HG03439 (cell line): ENCODE results near the gene SHTN1.

ENCODE experiments used
- ATAC-seq: cut with Tn5 transposase; IDR thresholded peaks from one replicate; pipeline ENCODE4 v1.9.1; 2021; ENCODE audit warnings: mild to moderate bottlenecking, moderate library complexity; ENCODE audit not compliant: unreplicated experiment

The SHTN1 gene, protein sequence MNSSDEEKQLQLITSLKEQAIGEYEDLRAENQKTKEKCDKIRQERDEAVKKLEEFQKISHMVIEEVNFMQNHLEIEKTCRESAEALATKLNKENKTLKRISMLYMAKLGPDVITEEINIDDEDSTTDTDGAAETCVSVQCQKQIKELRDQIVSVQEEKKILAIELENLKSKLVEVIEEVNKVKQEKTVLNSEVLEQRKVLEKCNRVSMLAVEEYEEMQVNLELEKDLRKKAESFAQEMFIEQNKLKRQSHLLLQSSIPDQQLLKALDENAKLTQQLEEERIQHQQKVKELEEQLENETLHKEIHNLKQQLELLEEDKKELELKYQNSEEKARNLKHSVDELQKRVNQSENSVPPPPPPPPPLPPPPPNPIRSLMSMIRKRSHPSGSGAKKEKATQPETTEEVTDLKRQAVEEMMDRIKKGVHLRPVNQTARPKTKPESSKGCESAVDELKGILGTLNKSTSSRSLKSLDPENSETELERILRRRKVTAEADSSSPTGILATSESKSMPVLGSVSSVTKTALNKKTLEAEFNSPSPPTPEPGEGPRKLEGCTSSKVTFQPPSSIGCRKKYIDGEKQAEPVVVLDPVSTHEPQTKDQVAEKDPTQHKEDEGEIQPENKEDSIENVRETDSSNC

DNA sequence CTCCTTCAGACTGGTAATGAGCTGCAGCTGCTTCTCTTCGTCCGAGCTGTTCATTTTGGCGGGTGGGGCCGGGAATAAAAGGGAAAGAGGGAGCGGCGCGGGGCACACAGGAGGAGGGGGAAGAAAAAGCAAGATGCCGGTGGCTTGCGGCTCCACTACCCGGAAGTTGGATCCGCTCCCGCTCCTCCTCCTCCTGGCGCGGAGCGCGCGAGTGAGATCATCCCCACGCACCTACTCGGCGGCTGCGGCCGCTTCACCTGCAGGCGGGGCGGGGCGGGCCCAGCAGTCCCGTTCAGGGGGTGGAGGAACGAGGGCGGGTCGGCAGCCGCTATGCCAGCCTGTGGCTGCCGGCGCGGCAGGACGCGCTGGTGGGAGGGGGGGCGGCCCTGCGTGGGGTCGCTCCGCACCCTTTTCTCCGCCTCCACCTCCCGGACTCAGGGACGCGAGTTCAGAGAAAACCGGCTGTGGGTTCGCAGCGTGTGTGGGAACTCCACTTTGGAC is at the start of gene SHTN1:
TSS of gene SHTN1 (minus strand) at position 162 of the 501 bp plus-strand sequence. CDS start at position 54, 108 bp downstream.
- no peak for ATAC-seq

DNA sequence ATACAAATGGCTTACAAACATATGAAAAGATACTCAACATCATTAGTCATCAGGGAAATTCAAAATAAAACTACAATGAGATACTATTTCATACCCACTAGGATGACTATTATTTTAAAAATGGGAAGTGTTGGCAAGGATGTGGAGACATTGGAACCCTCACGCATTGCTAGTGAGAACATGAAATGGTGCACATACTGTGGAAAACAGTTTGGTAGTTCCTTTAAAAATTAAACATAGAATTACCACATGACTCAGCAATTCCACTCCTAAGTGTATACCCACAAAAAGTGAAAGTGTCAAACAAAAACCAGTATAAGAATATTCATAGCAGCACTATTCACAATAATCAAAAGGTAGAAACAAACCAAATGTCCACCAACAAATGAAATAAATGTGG is 48.5 kb upstream of the SHTN1 start:
- ATAC-seq, result no peak

DNA sequence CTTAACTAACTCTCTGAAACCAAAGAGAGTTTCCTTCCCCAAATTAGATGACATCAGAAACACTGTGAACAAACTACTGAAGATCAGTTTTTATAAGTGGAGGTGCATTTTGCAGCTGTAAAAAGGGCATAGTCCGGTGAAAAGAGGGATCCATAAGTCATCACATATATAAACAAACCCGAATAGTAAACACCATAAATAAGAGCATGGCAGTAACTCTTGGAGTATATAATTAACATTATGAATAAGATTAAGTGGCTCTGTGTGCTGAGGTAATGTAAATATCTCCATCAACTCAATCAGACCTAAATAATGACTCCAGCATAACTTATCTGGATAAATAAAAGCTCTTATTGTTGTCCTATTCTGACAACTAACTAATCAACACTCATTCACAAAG is 43.0 kb upstream of the SHTN1 start:
- ATAC-seq, result no peak

- no peak for ATAC-seq
These were observed 11.3 kb upstream of the SHTN1 start for GRCh38 chr10:117016266-117016665.

- no peak for ATAC-seq
These were observed 9.8 kb upstream of the SHTN1 start for GRCh38 chr10:117014835-117015234.

GRCh38 chr10:117007080-117007479 is 2.1 kb upstream of the SHTN1 start:
- ATAC-seq, result no peak

- no peak for ATAC-seq
These were observed 604 bp upstream of the SHTN1 start for GRCh38 chr10:117005527-117006055.

- no peak for ATAC-seq
These were observed 561 bp downstream of the SHTN1 start for GRCh38 chr10:117004227-117005025.

- no peak for ATAC-seq
These were observed 1.7 kb downstream of the SHTN1 start for GRCh38 chr10:117003336-117003735.

DNA sequence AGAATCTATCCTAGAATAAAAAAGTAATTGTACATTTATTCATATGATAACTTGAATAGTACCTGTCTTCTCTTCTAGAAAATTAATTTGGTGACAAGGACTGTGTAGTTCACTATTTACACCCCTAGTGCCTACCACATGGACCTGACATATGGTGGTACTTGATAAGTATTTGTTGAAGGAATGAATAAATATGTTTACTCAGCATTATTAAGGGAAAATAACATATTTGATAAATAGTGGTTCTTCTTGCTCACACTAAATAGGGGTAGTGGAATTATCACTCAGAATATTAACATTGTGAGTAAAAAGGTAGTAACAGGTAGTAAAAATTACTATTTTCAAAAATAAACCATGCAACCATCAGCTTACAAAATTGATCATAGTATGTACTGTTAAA is 2.8 kb downstream of the SHTN1 start:
- no peak for ATAC-seq

DNA sequence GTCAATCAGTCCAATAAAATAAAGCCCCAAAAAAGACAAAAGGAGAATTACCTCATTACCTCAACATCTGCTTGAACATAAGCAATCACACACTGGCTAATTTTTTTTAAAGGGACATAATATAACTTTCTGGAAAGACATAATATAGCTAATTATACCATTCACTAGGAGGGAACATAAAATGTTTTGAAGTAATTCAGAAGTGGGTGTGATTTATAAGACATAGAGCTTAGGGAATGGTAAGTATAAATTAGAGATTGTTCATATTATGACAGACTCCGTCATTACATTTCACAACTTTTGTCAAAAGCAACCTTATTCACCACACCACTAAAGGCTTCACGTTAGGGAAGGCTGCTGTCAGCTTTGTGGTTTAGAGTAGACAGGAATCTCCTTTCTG is 3.8 kb downstream of the SHTN1 start:
- ATAC-seq, result no peak

GRCh38 chr10:117000580-117000979 is 4.4 kb downstream of the SHTN1 start:
- no peak for ATAC-seq

- no peak for ATAC-seq
These were observed 6.8 kb downstream of the SHTN1 start for GRCh38 chr10:116998172-116998571.

GRCh38 chr10:116997015-116997414 is 8.0 kb downstream of the SHTN1 start:
- no peak for ATAC-seq

DNA sequence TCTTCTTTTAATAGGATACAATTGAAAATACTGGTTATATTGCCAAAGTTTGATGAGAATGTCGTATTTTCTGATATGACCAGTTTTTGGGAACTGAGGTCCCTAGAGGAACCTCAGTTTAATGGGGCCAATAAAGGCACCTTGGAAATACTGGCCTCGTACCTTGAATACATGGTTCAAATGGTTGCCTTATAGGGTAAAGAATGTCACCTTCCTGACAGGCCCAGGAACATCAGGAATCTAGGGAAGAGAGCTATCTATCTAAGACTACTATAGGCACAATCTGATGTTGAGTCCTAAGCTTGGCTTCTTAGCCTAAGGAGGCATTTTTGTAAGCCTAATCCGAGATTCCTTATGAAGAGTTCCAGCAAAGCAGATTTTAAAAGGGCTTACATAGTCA is 9.3 kb downstream of the SHTN1 start:
- ATAC-seq, result no peak

- ATAC-seq, result no peak
These were observed 10.7 kb downstream of the SHTN1 start for GRCh38 chr10:116994113-116994890.

- ATAC-seq, result no peak
These were observed 11.4 kb downstream of the SHTN1 start for GRCh38 chr10:116993610-116994009.

DNA sequence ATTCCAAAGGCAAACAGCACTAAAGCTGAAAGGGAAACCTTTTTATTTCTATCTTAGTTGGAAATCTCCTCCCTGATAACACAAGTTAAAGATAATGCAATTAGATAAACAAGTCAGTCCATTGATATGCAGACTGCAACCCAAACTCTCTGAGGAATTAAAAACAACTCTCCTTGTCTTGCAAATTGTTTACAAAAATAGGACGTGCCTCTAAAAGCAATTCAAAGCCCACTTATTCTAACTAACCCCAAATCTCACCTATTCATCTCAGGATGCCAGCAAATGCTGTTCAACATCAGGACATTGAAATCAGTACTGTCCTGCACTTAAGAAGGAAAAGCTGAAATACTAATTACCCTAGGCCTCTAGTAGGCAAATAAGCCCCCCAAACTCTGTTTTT is 12.8 kb downstream of the SHTN1 start:
- ATAC-seq, result no peak

DNA sequence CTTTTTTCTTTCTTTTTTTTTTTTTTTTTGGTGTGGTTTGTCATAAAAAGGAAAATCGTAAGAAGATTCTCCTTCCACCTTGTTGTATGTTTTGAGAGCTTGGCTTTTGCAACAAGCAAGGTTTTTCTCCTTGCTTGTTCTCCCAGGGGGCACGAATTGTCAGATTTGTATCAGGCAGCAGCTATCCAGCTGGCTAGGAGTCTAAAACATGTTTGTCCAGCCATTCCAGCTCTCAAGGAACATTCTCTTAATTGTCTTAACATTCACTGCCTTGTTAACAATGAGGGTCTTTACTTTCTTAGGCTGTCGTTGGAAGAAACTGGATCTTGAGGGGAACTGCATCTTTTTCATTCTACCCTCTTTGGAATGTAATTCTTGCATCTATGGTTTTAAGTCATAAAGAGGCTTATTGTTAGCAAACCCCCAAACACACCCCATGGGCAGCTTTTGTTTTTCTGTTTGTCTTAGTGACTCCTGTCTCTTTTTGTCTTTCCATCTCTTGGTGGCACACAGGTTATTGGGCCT is 14.6 kb downstream of the SHTN1 start:
- ATAC-seq, result no peak

GRCh38 chr10:116989439-116989838 is 15.5 kb downstream of the SHTN1 start:
- ATAC-seq, result no peak
